Measurements from ENCODE around the gene NUDT16. TPM values are rescaled to one million over a fixed set of nuclear protein-coding genes. Genes with fewer than 3 reads are reported as not detected.

The NUDT16 gene
- total RNA-seq, 1 experiment from 2014 or later: 42.0 TPM

DNA sequence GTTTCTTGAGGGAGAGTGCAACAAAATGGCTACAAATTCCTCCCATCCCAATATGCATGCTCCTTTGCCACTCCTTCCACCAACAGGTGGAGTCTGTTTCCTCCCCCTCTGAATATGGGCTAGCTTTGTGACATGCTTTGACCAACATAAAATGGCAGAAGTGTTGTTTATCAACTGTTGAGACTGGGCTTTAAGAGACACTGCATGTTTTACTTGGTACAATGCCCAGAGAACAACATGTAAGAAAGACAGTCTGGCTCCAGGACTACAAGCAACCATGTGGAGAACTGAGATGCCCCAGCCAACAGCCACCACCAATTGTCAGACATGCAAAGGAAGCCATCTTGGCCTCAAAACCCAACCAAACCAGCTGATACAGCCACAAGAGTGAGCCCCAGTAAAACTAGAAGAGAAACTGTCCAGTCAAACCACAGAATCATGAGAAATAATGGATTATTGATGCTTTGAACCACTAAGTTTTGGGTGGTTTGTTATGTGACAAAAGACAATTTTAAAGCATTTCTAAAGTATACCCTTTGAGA, 40.5 kb downstream of the NUDT16 start:
- H3K36me3 Mint-ChIP-seq (ENCODE audit: insufficient read depth, unreplicated experiment): no peaks in the 10 kb centered on the region
- intact Hi-C loops (cut with micrococcal nuclease; ENCODE audit: unreplicated experiment): no loop called here
- H3K4me3 Mint-ChIP-seq (ENCODE audit: low read depth, unreplicated experiment): no peak overlapping the region
- no peak overlapping the region for H3K27ac Mint-ChIP-seq (ENCODE audit: unreplicated experiment)
- DNase-seq: no peak
- TF ChIP-seq, protein P1, sequence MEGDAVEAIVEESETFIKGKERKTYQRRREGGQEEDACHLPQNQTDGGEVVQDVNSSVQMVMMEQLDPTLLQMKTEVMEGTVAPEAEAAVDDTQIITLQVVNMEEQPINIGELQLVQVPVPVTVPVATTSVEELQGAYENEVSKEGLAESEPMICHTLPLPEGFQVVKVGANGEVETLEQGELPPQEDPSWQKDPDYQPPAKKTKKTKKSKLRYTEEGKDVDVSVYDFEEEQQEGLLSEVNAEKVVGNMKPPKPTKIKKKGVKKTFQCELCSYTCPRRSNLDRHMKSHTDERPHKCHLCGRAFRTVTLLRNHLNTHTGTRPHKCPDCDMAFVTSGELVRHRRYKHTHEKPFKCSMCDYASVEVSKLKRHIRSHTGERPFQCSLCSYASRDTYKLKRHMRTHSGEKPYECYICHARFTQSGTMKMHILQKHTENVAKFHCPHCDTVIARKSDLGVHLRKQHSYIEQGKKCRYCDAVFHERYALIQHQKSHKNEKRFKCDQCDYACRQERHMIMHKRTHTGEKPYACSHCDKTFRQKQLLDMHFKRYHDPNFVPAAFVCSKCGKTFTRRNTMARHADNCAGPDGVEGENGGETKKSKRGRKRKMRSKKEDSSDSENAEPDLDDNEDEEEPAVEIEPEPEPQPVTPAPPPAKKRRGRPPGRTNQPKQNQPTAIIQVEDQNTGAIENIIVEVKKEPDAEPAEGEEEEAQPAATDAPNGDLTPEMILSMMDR (IDR thresholded peaks at IDR 0.05; ENCODE audit: unreplicated experiment): no peak
- BruUV-seq (replicated peaks): no TSS peak
- H3K4me1 Mint-ChIP-seq (ENCODE audit: low read depth, unreplicated experiment): no peaks in the 10 kb centered on the region
- CTCF ChIA-PET: no interaction called here
- no peaks in the 10 kb centered on the region for H3K27me3 Mint-ChIP-seq (ENCODE audit: unreplicated experiment)
- H3K9me3 Mint-ChIP-seq (ENCODE audit: low read depth, unreplicated experiment): no peaks in the 10 kb centered on the region

GRCh38 chr3:131427226-131427625, 45.7 kb downstream of the NUDT16 start:
- Mint-ChIP-seq H3K4me1 (ENCODE audit: low read depth, unreplicated experiment) (no peaks in the 10 kb centered on the region), H3K27me3 (ENCODE audit: unreplicated experiment) (no peaks in the 10 kb centered on the region), H3K4me3 (ENCODE audit: low read depth, unreplicated experiment) (no peak overlapping the region), H3K27ac (ENCODE audit: unreplicated experiment) (no peak overlapping the region), H3K36me3 (ENCODE audit: insufficient read depth, unreplicated experiment) (no peaks in the 10 kb centered on the region), H3K9me3 (ENCODE audit: low read depth, unreplicated experiment) (no peaks in the 10 kb centered on the region)
- intact Hi-C loops (cut with micrococcal nuclease; ENCODE audit: unreplicated experiment): no loop called here
- no peak for DNase-seq
- CTCF ChIA-PET: no interaction called here
- TF ChIP-seq, protein P1 (IDR thresholded peaks at IDR 0.05; ENCODE audit: unreplicated experiment): no peak
- BruUV-seq (replicated peaks): no TSS peak

DNA sequence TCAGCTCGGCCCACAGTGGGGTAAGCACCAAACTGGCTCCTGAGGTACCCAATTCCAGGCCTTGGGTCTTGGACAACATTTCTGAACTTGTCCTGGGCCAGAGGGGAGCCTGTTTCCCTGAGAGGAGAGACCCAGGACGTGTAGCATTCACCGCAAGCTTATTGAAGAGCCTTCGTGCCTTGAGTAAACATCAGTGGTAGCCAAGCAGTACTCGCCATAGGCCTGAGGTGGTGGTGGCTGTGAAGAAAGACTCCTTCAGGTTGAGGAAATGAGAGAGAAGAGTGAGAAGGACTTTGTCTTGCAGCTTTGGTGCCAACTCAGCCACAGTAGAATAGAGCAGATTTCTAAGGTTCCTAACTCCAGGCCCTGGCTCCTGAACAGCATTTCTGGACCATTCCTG, 50.2 kb downstream of the NUDT16 start:
- H3K27ac Mint-ChIP-seq (ENCODE audit: unreplicated experiment): no peak overlapping the region
- H3K9me3 Mint-ChIP-seq (ENCODE audit: low read depth, unreplicated experiment): no peaks in the 10 kb centered on the region
- CTCF ChIA-PET: no interaction called here
- no peaks in the 10 kb centered on the region for H3K36me3 Mint-ChIP-seq (ENCODE audit: insufficient read depth, unreplicated experiment)
- TF ChIP-seq, protein P1 (IDR thresholded peaks at IDR 0.05; ENCODE audit: unreplicated experiment): no peak
- H3K4me1 Mint-ChIP-seq (ENCODE audit: low read depth, unreplicated experiment): no peaks in the 10 kb centered on the region
- no peaks in the 10 kb centered on the region for H3K27me3 Mint-ChIP-seq (ENCODE audit: unreplicated experiment)
- no TSS peak for BruUV-seq (replicated peaks)
- no peak for DNase-seq
- intact Hi-C loops (cut with micrococcal nuclease; ENCODE audit: unreplicated experiment): no loop called here
- no peak overlapping the region for H3K4me3 Mint-ChIP-seq (ENCODE audit: low read depth, unreplicated experiment)

- no TSS peak for BruUV-seq (replicated peaks)
- TF ChIP-seq, protein P1 (IDR thresholded peaks at IDR 0.05; ENCODE audit: unreplicated experiment): no peak
- DNase-seq: no peak
- Mint-ChIP-seq H3K4me3 (ENCODE audit: low read depth, unreplicated experiment) (no peak overlapping the region), H3K4me1 (ENCODE audit: low read depth, unreplicated experiment) (no peaks in the 10 kb centered on the region), H3K36me3 (ENCODE audit: insufficient read depth, unreplicated experiment) (no peaks in the 10 kb centered on the region), H3K27me3 (ENCODE audit: unreplicated experiment) (no peaks in the 10 kb centered on the region), H3K27ac (ENCODE audit: unreplicated experiment) (no peak overlapping the region), H3K9me3 (ENCODE audit: low read depth, unreplicated experiment) (no peaks in the 10 kb centered on the region)
- CTCF ChIA-PET: no interaction called here
- intact Hi-C loops (cut with micrococcal nuclease; ENCODE audit: unreplicated experiment): no loop called here
Observed at GRCh38 chr3:131432441-131432840, 50.9 kb downstream of the NUDT16 start.

All from Calu3 (cell line).